Renal pelvis (tissue), 12 donors: ENCODE results near the gene EFCAB6. TPM values are rescaled to one million over a fixed set of nuclear protein-coding genes. Genes with fewer than 3 reads are reported as not detected.

Experiments used
- DNase-seq: peaks from one replicate; pipeline ENCODE4 v3.0.0-alpha.2; 2013
- long read RNA-seq, 16 experiments: transcript quantifications; one replicate each; lab custom pipeline, GENCODE V29; 2026
- polyA plus RNA-seq, 3 donors: library from polyadenylated mRNA; unstranded; fragments of 120-200 nt; gene quantifications; one replicate each; pipeline ENCODE4 v1.2.1, GENCODE V29; 2013; ENCODE audit not compliant: insufficient read length in 3 of 3

Gene EFCAB6
- 1 to 10 TPM; 4.3 to 6.0 (median 5.8) TPM for polyA plus RNA-seq
- long read RNA-seq, donor 1 = 0 reads
- long read RNA-seq, donor 2 = 0 reads
- long read RNA-seq, donor 3, partial matches to known transcripts = 7 of 7 reads
- long read RNA-seq, donor 3, other reads (novel, unspliced or antisense) = 0 of 7 reads
- long read RNA-seq, donor 4, partial matches to known transcripts = 109 of 109 reads
- long read RNA-seq, donor 4, other reads (novel, unspliced or antisense) = 0 of 109 reads
- long read RNA-seq, donor 5 = 0 reads
- long read RNA-seq, donor 6 = 0 reads
- long read RNA-seq, donor 7 = 0 reads
- long read RNA-seq, donor 8 = 0 reads
- long read RNA-seq, donor 9 = 0 reads
- long read RNA-seq, donor 10 = 0 reads
- long read RNA-seq, donor 11 = 0 reads
- long read RNA-seq, donor 12 = 0 reads
- long read RNA-seq, donor 13 = 0 reads
- long read RNA-seq, donor 14 = 0 reads
- long read RNA-seq, donor 15, partial matches to known transcripts = 126 of 126 reads
- long read RNA-seq, donor 15, other reads (novel, unspliced or antisense) = 0 of 126 reads
- long read RNA-seq, donor 16 = 0 reads

DNA sequence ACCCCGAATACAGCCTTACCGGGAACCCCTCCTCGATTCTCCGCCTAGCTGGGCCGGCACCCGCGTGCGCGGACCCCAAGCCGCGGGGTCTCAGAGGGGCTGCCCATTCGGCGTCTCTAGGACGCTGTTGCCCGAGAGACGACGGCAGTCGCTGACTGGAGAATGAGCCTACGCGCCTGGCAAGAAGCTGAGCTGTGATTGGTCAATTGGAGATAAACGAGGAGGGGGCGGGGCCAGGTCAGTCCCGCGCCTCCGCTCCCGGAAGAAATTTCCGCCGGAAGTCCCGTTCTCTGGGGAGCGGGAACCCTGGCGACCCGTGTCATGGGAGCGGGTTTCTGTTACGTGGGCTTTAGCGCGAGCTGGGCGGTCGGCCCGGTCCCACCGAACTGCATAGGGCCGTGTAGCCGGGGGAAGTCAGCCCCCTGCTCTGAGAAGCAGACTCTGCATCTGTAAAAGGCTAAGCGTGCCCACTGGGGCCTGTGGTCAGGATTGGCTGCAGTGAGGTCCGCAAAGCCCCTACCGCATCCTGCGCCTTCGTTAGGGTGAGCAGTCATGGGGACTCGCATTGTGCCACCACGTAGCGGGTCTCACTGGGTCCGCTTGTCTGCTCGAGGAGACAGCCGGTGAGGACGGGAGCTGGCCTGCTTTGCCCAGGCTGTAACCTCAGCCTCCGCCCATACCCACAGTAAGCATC is at the start of gene EFCAB6:
EFCAB6 (minus strand) TSS at position 157 of the 694 bp plus-strand sequence. CDS start 29,987 bp downstream, outside the sequence.
- DNase-seq = peak; percentile 96

GRCh38 chr22:43861529-43861928 is 49.4 kb upstream of the EFCAB6 start:
- no peak for DNase-seq

GRCh38 chr22:43860831-43861230 is 48.7 kb upstream of the EFCAB6 start:
- no peak for DNase-seq

GRCh38 chr22:43860126-43860525 is 48.0 kb upstream of the EFCAB6 start:
- DNase-seq = no peak

GRCh38 chr22:43859621-43860020 is 47.5 kb upstream of the EFCAB6 start:
- DNase-seq = no peak

- DNase-seq = no peak
Measured at GRCh38 chr22:43859176-43859575, 47.1 kb upstream of the EFCAB6 start.

GRCh38 chr22:43858156-43858895 is 46.2 kb upstream of the EFCAB6 start:
- no peak for DNase-seq

GRCh38 chr22:43857367-43857766 is 45.3 kb upstream of the EFCAB6 start:
- no peak for DNase-seq

GRCh38 chr22:43855431-43855830 is 43.3 kb upstream of the EFCAB6 start:
- DNase-seq = no peak

DNA sequence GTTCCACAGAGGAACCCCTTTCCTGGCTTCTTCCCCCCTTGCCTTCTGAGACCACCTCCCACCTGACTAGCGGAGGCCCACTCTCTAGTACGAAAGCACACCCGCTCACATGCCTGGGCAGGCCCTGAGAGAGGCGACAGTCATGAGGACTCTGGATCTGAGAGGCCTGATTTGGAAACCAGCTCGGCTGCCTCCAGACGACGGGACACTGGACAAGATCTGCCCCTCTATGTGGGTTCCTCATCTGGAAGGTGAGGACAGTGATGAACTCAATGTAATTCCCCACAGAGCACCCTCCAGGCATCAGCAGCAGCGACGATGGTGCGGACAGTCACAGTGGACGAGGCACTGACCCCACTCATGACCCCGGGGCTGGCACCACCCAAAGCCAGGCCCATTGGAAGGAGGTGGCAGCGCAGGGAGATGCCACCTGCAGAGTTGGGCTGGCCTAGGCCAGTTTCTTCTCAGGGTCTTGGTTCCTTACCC is 42.7 kb upstream of the EFCAB6 start:
- DNase-seq = no peak

DNA sequence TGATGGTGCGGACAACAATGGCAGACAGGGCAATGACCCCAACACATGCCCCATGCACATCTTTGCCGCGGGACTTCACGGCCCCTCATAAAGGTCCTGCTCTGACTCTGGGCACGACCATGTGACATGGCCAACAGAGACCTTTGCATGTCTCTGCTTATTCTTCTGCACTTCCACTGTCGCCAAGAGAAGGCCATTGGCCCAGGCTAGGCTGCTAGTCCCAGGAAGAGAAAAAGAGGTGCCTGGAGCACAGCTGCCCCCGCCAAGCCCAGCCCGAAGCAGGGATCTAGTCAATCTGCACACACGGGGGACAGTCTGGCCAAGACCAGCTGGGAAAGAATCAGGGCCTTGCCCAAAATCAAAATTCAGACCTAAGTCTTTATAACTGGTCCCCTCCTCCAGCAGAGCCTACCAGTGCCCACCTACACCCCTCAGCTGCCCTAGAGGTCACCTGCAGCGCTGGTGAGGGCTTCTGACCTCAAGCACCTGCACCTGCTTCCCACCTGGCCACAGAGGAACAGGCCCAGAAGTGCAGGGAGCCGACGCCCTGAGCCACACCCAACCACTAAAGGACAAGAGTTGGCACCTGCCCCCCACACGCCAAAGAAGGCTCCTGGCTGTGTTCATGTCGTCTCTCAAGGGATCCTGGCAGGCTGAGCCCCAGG is 42.1 kb upstream of the EFCAB6 start:
- DNase-seq = no peak

GRCh38 chr22:43853328-43853931 is 41.3 kb upstream of the EFCAB6 start:
- no peak for DNase-seq

DNA sequence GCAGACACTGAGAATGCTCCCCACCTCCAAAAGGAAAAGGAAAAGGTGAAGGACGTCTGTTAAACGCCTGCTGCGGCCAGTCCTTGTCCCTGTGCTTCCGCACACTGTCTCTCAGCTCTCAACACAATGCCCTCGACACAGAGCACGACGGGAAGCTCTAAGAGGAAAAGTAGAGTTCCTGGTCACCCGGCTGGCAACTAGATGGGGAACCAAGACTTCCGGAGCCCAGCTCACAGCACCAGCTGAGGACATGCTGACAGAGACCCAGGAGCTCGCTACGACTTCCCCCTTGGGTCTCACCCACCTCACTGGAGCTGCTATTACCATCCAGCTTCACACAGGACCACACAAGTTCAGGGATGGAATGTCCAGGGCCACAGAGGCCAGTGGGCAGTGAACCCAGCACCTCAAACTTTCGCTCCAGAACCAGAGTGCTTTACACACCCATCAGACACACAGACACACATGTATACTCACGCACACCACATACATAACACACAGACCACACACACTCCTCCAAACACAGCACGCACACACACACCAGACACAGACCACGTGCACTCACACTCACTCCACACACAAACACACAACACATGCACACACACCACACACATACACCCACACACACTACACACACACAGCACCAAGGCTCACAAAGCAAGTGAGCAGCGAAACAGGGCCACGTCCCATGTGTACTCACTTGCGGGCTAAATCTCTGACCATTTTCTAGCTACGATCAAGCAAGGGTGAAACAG is 40.6 kb upstream of the EFCAB6 start:
- no peak for DNase-seq

GRCh38 chr22:43851979-43852307 is 39.8 kb upstream of the EFCAB6 start:
- no peak for DNase-seq

- no peak for DNase-seq
Measured at GRCh38 chr22:43851058-43851978, 39.2 kb upstream of the EFCAB6 start.

DNA sequence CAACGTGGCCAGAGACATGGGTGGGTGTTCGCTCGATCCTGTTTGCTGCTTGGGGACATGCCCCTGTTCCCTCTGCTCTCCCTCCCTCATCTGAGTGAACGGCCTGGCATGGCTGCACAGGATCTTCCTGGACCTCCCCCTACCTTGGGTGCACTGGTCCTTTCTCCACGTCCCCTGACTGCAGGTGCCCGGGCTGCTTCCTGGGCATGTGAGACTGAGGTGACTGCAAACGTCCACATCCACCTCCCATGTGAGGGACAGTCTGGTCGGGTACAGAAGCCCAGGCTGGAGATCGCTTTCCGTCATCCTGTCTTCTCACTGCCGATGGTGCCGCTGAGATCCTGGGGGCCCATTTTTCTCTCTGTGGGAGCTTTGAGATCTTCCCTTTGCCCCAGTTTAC is 38.4 kb upstream of the EFCAB6 start:
- no peak for DNase-seq

GRCh38 chr22:43849731-43850130 is 37.6 kb upstream of the EFCAB6 start:
- no peak for DNase-seq

GRCh38 chr22:43848366-43849171 is 36.5 kb upstream of the EFCAB6 start:
- DNase-seq = no peak
